ENCODE data around the gene CPT2. TPM values are rescaled to one million over a fixed set of nuclear protein-coding genes. Genes with fewer than 3 reads are reported as not detected.

The CPT2 gene
- total and polyA plus RNA-seq, 9 of the 15 experiments (the other 6 are each of a cell fraction or from before 2014, with no cell fraction given), result 7.6 to 25.1 (median 16.8) TPM

- TF ChIP-seq MGA (IDR thresholded peaks at IDR 0.05) (peak; percentile 72), SP2 (IDR thresholded peaks at IDR 0.05; ENCODE audit: extremely low read depth, low read depth, low read length, poor library complexity, severe bottlenecking) (no peak), L3MBTL2 (IDR thresholded peaks at IDR 0.05) (peak; percentile 90), NCOA1 (IDR thresholded peaks at IDR 0.05; ENCODE audit: low read depth) (no peak), NCOR1 (IDR thresholded peaks at IDR 0.05) (peak; percentile 76), ETV1 (tag; conservative IDR thresholded peaks at IDR 0.05; ENCODE audit: low read depth) (no peak), ZNF354B (CRISPR knock-in tag; IDR thresholded peaks at IDR 0.05) (no peak), CHD4 (IDR thresholded peaks at IDR 0.05; ENCODE audit: insufficient read depth, insufficient replicate concordance, low read depth, low read length, poor library complexity, severe bottlenecking) (no peak), FIP1L1 (IDR thresholded peaks at IDR 0.05; ENCODE audit: low read depth, low read length, poor library complexity, severe bottlenecking) (no peak), PCBP1 (IDR thresholded peaks at IDR 0.05; ENCODE audit: low read depth, low read length, poor library complexity, severe bottlenecking) (no peak), ZNF431 (CRISPR knock-in tag; IDR thresholded peaks at IDR 0.05) (no peak), SMARCE1 (IDR thresholded peaks at IDR 0.05) (peak; percentile 73)
Observed at GRCh38 chr1:53183095-53183990, 13.3 kb upstream of the CPT2 start (continued).
